ENCODE data around the gene PRKAG2. TPM values are rescaled to one million over a fixed set of nuclear protein-coding genes. Genes with fewer than 3 reads are reported as not detected.

The PRKAG2 gene
- total RNA-seq, 1 donor from 2014 or later: 35.4 TPM

DNA sequence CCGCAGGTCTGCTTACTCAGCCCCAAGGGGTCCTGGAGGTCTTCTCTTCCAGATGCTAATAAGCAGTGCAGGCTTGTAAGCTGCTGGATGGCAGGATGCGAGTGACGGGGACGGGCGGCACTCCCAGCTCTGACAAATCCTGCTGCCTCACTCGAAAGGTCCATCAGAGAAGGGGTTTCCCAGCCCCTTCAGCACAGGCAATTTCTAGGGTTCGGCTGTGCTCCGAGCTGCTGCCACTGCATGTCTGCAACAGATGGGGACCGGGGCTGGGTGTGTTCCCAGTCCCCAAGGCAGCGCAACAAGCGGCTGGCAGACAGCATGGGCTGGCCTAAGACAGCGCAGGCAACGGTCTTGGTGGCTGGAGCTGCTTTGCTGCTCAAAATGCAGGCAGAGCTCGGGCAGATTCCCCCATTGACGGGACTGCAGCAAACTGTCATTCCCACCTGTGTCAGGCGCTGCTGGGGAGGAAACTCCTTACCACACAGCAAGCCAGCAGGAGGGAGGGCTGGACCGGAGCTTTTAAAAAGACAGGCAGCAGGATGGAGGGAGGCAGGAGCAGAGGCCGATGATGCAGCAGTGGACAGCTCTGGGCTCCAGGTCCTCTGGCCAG, 62.4 kb downstream of the PRKAG2 start:
- H3K27me3 ChIP-seq (ENCODE audit: low read depth): no peaks in the 10 kb centered on the region
- peak; percentile 38 for DNase-seq
- TF ChIP-seq, protein P1, sequence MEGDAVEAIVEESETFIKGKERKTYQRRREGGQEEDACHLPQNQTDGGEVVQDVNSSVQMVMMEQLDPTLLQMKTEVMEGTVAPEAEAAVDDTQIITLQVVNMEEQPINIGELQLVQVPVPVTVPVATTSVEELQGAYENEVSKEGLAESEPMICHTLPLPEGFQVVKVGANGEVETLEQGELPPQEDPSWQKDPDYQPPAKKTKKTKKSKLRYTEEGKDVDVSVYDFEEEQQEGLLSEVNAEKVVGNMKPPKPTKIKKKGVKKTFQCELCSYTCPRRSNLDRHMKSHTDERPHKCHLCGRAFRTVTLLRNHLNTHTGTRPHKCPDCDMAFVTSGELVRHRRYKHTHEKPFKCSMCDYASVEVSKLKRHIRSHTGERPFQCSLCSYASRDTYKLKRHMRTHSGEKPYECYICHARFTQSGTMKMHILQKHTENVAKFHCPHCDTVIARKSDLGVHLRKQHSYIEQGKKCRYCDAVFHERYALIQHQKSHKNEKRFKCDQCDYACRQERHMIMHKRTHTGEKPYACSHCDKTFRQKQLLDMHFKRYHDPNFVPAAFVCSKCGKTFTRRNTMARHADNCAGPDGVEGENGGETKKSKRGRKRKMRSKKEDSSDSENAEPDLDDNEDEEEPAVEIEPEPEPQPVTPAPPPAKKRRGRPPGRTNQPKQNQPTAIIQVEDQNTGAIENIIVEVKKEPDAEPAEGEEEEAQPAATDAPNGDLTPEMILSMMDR (IDR thresholded peaks at IDR 0.05): no peak
- intact Hi-C loops (cut with DNase I): no loop called here
- H3K4me3 ChIP-seq: no peak overlapping the region
- ATAC-seq: no peak
- H3K36me3 ChIP-seq: no peaks in the 10 kb centered on the region
- peaks cover 4% of the 10 kb centered on the region for H3K4me1 ChIP-seq
- H3K9me3 ChIP-seq: no peaks in the 10 kb centered on the region
- H3K27ac ChIP-seq: no peak overlapping the region

DNA sequence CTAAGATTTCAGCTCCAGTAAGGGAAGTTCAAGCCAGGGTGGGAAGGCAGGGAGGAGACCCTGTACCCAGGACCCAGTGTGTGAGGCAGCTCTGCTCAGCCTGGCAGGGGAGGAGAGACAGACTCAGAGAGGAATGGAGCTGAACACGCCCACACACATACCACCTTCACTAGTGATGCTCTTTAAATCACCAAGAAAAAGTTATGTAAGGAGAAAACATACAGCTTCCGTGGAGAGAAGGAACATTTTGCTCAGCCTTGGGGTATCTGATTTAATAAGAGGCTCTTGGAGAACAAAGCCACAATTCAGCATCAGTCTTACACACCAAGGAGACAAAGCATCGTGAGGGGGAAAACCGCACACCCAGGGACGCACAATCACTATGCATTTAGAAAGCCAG, 62.9 kb downstream of the PRKAG2 start:
- TF ChIP-seq, protein P1 (IDR thresholded peaks at IDR 0.05): no peak
- DNase-seq (peak; percentile 20), ATAC-seq (no peak)
- intact Hi-C loops (cut with DNase I): no loop called here
- Histone ChIP-seq H3K4me1 (no peaks in the 10 kb centered on the region), H3K27ac (no peak overlapping the region), H3K4me3 (no peak overlapping the region), H3K27me3 (ENCODE audit: low read depth) (no peaks in the 10 kb centered on the region), H3K9me3 (no peaks in the 10 kb centered on the region), H3K36me3 (no peaks in the 10 kb centered on the region)

DNA sequence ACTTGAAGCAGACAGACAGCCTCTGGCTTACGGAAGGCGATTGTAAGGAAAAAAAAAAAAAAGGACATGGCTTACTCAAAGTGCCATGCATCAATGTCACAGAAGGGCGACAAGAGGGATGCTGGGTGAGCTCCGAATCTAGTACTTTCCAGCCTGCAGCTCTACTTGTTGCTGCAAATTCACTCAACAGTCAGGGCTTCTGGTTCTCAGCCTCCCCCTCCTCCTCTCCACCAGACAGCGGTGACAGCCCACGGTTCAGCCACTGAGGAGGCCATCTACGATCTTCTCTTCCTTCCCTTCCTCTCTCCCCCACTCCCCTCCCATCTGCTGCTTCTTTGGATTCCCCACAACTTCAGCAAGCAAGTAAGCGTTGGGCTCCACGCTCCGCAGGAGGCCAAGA, 63.5 kb downstream of the PRKAG2 start:
- H3K4me3 ChIP-seq: no peak overlapping the region
- TF ChIP-seq, protein P1 (IDR thresholded peaks at IDR 0.05): no peak
- H3K27me3 ChIP-seq (ENCODE audit: low read depth): no peaks in the 10 kb centered on the region
- H3K27ac ChIP-seq: no peak overlapping the region
- intact Hi-C loops (cut with DNase I): no loop called here
- DNase-seq: peak; percentile 14
- H3K4me1 ChIP-seq: no peaks in the 10 kb centered on the region
- H3K36me3 ChIP-seq: no peaks in the 10 kb centered on the region
- ATAC-seq: no peak
- no peaks in the 10 kb centered on the region for H3K9me3 ChIP-seq

DNA sequence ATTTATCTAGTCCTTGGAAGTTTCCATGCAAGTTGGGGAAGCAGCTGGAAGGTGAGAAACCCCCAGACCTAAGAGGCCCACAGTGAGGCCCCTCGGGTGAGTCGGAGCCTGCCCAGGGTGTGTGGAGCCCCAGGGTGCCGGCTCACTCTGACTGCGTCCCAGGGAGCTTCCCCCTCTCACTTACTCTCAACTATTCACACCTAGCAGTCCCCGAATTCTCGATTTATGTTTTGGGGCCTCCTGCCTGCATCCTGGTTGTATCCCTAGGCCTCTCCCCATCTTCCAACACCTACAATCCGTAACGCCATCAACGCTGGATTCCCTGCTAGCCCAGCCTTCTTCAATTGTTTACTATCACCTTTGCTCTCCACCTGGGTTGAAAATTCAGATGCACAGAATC, 63.9 kb downstream of the PRKAG2 start:
- ATAC-seq: no peak
- no peaks in the 10 kb centered on the region for H3K9me3 ChIP-seq
- no peaks in the 10 kb centered on the region for H3K27me3 ChIP-seq (ENCODE audit: low read depth)
- no peaks in the 10 kb centered on the region for H3K36me3 ChIP-seq
- H3K4me1 ChIP-seq: no peaks in the 10 kb centered on the region
- DNase-seq: peak; percentile 19
- H3K27ac ChIP-seq: no peak overlapping the region
- TF ChIP-seq, protein P1 (IDR thresholded peaks at IDR 0.05): no peak
- intact Hi-C loops (cut with DNase I): no loop called here
- no peak overlapping the region for H3K4me3 ChIP-seq

DNA sequence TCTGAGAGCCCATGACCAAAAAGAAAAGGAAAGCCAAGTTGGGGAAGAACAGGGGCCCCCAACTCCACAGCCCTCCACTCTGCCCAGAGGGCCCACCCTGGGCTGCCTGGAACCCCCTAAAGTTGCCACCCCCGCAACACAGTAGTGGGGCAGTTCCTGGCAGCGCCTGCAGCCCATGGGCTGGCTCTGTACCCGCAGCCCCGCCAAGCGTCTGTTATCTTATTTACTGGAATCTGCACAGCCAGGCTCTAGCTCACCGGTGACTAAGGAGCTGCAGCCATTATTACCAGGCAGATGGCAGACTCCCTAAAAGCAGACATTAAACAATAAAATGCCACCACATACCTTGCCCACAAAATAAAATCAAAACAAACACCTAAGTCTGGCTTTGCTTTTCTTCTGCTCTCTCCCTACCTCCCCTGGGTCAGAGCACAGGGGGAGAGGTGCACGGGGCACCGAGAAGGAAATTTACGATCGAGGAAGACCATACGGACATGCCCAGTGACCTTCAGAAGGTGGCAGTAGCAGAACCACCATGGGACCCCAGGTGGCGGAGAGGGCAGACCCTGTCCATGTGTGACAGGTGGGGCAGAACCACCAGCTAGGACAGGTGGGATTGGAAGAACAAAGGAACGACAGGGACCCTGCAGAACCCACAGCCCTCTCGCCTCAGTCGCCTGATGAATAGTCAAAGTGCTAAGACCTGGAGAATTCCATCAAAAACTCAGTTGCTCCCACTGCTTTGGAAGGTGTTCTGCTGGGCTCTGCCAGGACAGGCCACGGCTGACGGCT, 66.3 kb downstream of the PRKAG2 start:
- H3K27ac ChIP-seq: no peak overlapping the region
- no peaks in the 10 kb centered on the region for H3K9me3 ChIP-seq
- TF ChIP-seq, protein P1 (IDR thresholded peaks at IDR 0.05): no peak
- no peak overlapping the region for H3K4me3 ChIP-seq
- no peaks in the 10 kb centered on the region for H3K36me3 ChIP-seq
- peaks cover 19% of the 10 kb centered on the region for H3K4me1 ChIP-seq
- ATAC-seq: no peak
- peak; percentile 35 for DNase-seq
- H3K27me3 ChIP-seq (ENCODE audit: low read depth): no peaks in the 10 kb centered on the region
- intact Hi-C loops (cut with DNase I): no loop called here

All from lower lobe of right lung (tissue), 2 donors.